ENCODE results near the gene TMEM221.

The TMEM221 gene

DNA sequence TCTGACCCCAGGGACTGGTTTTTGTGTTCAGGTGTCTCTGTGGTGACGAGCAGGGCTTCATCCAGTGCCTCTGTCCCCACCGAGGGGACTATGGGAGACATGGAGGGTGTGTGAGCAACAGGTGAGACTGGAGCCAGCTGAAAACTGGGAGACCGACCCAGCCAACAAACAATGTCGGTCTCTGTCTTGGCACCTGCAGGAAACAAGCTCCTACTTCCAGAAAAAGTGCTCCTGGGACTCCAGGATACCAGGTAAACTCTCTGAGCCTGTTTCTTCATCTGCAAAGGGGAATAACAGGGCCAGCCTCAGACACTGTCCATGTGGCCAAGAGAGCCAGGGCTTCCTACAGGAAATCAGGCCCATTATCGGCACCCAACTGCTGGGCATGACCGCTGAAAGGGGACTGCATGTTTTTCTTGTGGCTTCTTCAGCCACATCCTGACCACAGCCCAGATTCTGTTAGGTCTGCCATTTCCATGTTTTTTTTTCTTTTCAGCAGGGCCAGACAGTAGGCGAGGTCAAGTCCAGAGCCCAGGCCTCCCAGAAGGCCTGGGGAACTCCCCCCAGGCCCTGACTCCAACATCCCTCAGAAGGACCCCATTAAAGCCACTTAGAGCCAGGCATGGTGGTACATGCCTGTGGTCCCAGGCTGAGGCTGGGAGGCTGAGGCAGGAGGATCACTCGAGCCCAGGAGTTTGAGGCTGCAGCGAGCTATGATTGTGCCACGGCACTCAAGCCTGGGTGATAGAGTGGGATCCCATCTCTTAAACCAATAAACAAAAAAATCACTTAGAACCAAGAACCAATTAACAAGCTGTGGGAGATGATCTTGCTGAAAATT, 42.2 kb downstream of the TMEM221 start:
- DNase-seq (ENCODE audit: low read depth in 2 of 2), result no peak

DNA sequence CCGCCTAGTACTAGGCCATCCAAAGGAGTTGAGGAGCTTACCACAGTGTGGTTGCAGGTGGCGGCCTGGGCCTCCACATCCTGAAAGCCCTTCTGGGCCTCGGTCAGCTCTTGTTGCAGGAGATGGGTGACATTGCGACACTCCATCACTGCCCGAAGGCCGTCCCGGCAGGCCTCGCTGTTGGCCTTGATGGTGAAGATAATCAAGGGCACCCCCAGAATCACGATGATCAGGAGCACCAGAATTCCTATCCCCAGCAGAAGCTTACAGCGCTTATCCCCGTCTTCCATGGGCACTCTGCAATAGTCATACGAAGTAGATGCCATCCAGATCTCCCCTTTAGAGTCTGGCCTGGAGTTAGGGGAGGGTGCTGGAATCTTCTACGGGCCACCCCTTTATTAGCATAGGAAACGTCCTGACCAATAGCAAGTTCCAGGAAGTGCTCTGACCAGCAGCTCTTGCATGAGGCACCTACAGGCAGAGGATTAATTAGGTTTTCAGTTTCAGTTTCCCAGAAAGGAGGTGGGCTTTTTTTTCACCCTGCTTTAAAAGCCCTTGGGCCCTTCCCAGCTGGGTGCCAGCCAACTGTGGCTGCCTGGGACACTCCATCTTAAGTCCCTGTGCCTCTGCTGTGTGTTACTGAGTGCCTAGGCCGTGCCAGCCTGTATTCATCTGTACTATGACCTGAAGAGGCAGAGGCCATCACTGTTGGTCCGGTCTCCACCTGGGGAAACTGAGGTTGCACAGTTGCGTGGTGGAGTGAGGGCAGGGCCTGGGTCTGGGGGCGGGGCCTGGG, 43.0 kb downstream of the TMEM221 start, which contains the start of gene BST2:
Gene BST2, minus strand, starts transcription at position 381 of the 796 bp plus-strand sequence. Its CDS starts 55 bp downstream, at position 326.
- DNase-seq (ENCODE audit: low read depth in 2 of 2), result peak in 1 of 2 donors; percentile 36

DNA sequence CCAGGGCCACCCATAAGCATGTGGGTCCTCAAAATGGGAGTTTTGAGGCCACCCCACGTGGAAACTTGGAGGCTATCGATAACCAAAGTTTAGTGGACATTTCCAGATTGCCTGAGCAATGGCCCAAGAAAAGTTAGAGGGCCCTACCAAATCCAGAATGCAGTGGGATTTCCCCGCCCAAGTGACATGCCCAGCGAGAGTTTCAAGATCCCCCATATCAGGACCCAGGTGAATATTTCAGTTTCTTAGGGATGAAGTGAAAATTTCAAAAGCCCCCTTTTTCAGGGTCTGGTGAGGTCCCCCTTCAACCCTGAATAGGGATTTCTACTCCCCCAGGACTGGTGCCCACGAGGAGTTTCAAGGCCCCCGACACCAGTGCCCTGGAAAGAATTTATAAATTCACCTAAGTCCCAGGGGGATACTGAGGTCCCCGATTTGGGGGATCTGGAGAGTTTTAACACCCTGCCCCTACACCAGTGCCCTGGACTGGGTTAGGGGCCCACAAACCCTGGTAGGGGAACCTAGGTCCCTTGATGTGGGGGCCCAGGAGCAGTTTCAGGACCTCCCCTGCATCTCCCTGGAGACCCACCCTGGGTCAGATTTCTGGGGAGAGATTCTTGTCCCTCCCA, 43.7 kb downstream of the TMEM221 start:
- no peak for DNase-seq (ENCODE audit: low read depth in 2 of 2)

GRCh38 chr19:17404015-17404414, 44.5 kb downstream of the TMEM221 start:
- DNase-seq (ENCODE audit: low read depth in 2 of 2), result no peak

- no peak for DNase-seq (ENCODE audit: low read depth in 2 of 2)
Observed at GRCh38 chr19:17402982-17403855, 45.2 kb downstream of the TMEM221 start.

DNA sequence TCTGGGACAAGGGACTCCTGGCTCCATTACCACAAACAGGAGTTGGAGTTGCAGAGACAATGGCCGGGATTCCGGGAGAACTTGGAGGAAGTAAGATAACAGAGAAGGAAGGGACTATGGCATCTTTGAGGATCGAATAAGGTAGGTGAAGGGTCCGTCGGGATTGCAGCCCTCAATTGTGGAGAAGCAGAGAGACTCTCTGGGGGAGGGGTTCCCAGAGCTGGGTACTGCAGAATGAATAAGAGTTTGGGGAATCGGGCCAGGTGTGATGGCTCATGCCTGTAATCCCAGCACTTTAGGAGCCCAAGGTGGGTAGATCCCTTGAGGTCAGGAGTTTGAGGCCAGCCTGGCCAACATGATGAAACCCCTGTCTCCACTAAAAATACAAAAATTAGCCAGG, 46.8 kb downstream of the TMEM221 start:
- no peak for DNase-seq (ENCODE audit: low read depth in 2 of 2)

GRCh38 chr19:17398902-17399527, 49.5 kb downstream of the TMEM221 start:
- DNase-seq (ENCODE audit: low read depth in 2 of 2), result no peak

DNA sequence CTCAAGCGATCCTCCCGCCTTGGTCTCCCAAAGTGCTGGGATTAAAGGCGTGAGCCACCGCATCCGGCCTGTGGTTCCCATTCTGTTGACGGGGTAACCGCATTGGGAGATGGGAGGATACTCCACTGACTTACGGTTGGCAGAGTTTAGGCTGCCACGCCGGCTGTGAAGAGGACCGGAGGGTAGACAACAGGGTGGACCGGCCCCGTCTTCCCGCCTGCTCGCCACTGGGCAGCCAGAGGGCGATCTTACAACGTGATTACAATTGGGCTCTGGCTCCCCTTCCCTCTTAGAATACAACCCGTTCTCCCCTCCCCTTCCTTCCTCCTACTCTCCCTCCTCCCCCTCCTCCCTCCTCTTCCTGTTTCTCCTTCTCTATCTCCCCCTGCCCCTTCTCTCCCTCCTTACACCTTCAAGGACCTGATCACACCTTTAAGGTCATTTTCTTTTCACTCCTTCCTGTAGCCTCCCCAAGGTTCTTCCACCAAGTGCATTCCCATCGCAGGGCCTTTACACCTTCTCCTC, 53.5 kb downstream of the TMEM221 start:
- peak in 1 of 2 donors; percentile 40 for DNase-seq (ENCODE audit: low read depth in 2 of 2)

DNA sequence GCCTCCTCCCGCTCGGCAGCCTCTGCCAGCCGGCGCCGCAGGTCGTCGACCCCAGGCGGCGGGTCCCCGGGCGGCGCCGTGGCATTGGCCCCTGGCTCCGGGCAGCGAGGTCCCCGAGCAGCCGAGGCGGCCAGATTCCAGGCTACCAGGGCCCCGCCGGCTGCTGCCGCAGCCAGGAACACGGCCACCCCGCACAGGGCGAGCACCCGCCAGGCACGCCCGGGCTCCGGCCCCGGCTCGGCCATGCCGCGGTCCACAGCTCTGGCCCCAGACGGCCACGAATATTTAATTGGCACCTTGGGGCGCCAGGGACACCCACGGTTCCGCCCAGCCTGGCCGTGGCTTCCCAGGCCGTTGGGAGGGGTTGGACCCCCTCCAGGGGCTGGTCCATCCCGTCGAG, 54.6 kb downstream of the TMEM221 start, which contains the start of gene CCDC194:
Gene CCDC194, minus strand, starts transcription at position 283 of the 400 bp plus-strand sequence. Its CDS starts 38 bp downstream, at position 245.
- DNase-seq (ENCODE audit: low read depth in 2 of 2), result no peak

DNA sequence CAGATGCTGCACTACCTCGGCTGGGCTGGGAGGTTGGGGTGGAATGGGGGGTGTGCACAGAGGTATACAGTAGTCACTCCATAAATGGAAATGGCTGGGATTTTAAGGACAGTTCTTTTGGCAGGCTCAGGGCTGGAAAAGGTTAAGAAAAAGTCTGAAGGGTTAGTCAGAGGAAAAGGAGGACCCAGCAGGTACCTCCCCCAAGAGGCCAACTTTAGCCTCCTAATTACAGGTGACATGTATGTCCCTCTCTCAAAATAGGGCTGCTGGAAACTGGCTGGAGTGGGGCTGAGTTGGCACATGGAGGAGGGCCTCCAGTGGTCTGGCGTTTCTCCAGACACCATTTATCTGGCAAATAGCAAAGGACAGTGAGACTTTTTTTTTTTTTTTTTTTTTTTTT, 55.5 kb downstream of the TMEM221 start:
- DNase-seq (ENCODE audit: low read depth in 2 of 2), result no peak

DNA sequence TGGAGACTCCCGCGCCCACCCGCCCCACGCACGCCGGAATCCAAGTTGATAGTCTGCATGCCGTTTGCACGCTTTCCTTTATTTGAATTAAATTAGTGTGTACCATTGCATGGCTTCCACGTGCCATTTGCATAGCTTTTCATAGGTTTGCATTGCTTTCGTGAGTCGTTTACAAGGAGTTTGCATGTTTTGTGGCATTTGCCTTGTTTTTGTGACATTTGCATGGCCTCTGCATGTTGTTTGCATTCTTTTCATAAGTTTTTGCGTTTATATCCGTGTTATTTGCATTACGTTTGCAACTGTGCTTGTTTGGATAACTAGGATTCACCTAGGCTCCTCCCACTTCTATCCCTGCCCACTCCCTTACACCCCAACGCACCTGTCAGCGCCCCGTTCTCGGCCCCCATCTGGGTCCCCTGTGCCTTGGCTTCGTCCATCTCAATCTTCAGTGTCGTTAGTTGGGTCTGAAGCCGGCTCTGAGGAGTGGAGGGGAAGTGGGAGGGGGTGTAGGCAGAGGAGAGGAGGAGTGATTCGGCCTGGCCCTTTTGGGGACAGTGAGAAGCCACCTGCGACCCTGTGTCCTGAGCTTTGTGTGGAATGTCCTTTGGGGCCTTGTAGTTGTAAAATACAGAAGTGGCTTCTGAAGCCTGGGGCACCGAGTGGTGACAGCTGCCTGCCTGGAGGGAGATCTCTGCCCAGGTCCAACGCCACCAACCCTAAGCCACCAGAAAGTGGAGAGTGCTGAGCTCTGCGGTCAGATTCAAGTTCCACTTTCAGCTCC, 56.9 kb downstream of the TMEM221 start:
- no peak for DNase-seq (ENCODE audit: low read depth in 2 of 2)

DNA sequence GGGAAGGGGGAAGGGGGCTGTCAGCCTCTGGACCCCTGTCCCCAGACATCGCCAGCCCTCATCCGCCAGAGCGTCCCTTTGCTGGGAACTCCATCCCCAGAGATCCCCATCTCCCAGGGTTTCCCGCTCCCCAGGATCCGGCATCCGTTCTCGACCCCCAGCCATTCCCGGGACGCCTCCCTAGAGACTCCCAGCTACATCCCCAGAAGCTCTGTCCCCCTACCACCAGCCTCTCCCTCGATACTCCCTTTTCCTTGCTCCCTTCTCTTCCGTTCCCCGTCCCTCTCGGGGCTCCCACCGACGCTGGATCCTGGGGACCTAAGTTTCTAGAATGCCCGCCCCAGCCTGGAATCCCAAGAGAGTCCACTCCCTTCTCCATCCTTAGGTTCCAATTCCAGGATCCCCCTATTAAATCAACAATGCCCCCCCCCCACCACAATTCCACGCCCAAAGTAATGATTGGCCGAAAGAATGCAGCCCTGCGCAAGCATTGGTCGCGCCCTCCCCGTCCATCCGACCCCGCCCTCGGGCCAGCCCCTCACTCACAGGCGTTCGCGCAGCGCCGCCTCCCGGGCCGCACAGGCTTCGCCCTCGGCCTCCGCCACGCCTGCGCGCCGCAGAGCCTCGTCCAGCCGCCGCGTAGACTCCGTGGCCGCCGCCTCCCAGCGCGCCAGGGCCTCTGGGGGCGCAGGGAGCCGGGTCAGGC, 57.6 kb downstream of the TMEM221 start:
- DNase-seq (ENCODE audit: low read depth in 2 of 2), result peak; percentile 64 to 84

GRCh38 chr19:17389957-17390664, 58.4 kb downstream of the TMEM221 start:
- DNase-seq (ENCODE audit: low read depth in 2 of 2), result no peak

DNA sequence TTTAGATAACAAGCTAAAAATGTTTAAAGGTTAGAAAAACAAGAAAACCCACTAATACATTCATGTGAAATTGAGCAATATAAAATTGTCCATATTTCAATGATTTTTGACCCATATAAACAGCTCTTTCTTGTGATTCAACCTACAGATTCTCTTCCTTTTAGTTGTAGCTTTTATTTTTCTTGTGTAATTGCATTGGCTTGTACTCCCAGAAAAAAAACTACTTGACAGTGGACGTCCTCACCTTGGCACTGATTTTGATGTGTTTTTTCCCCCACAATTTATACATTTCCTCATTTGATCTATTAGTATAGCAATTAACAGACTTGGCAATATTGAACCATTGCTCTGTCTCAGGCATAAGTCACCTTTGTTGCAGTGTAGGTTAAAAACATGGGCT, 59.2 kb downstream of the TMEM221 start:
- DNase-seq (ENCODE audit: low read depth in 2 of 2), result no peak

GRCh38 chr19:17385878-17386611, 62.4 kb downstream of the TMEM221 start:
- peak; percentile 26 to 45 for DNase-seq (ENCODE audit: low read depth in 2 of 2)
